Activated T-cell treated with anti-CD3 and anti-CD28 coated beads, Interleukin-2, amount 50 U/mL, for 24 hours (primary cell): ENCODE data around the gene CDC6.

Experiments
- DNase-seq: peaks from one replicate; pipeline ENCODE4 v3.0.0-alpha.2; 2020
- H3K27ac Mint-ChIP-seq: 2 replicates; pipeline ENCODE4 v1.8.0; 2020; ENCODE audit warnings: mild to moderate bottlenecking, mixed read lengths
- H3K27me3 Mint-ChIP-seq: 2 replicates; pipeline ENCODE4 v1.8.0; 2020; ENCODE audit warnings: mixed read lengths
- H3K36me3 Mint-ChIP-seq: 2 replicates; pipeline ENCODE4 v1.8.0; 2020; ENCODE audit warnings: low read depth, mixed read lengths
- H3K4me1 Mint-ChIP-seq: 2 replicates; pipeline ENCODE4 v1.8.0; 2020; ENCODE audit warnings: low read depth, mixed read lengths
- H3K4me3 Mint-ChIP-seq: 2 replicates; pipeline ENCODE4 v1.8.0; 2020; ENCODE audit warnings: mild to moderate bottlenecking, moderate library complexity, mixed read lengths
- H3K9me3 Mint-ChIP-seq: 2 replicates; pipeline ENCODE4 v1.8.0; 2020; ENCODE audit warnings: mixed read lengths

CDC6 gene

GRCh38 chr17:40343219-40344119 lies 55.8 kb downstream of the CDC6 start:
- DNase-seq, result no peak
- H3K9me3 Mint-ChIP-seq, result no peaks in the 10 kb centered on the region
- H3K27ac Mint-ChIP-seq, result peak overlapping the region; percentile 82
- H3K4me1 Mint-ChIP-seq, result peaks cover 76% of the 10 kb centered on the region
- peaks cover 31% of the 10 kb centered on the region for H3K36me3 Mint-ChIP-seq
- H3K4me3 Mint-ChIP-seq, result peak overlapping the region; percentile 53
- H3K27me3 Mint-ChIP-seq, result no peaks in the 10 kb centered on the region

GRCh38 chr17:40344421-40345160 lies 56.9 kb downstream of the CDC6 start:
- no peaks in the 10 kb centered on the region for H3K9me3 Mint-ChIP-seq
- DNase-seq, result no peak
- H3K27ac Mint-ChIP-seq, result peak overlapping the region; percentile 82
- peaks cover 73% of the 10 kb centered on the region for H3K4me1 Mint-ChIP-seq
- H3K27me3 Mint-ChIP-seq, result no peaks in the 10 kb centered on the region
- H3K36me3 Mint-ChIP-seq, result peaks cover 33% of the 10 kb centered on the region
- H3K4me3 Mint-ChIP-seq, result peak overlapping the region; percentile 71

GRCh38 chr17:40345161-40345993 lies 57.7 kb downstream of the CDC6 start:
- H3K36me3 Mint-ChIP-seq, result peaks cover 36% of the 10 kb centered on the region
- H3K27ac Mint-ChIP-seq, result peak overlapping the region; percentile 83
- H3K4me1 Mint-ChIP-seq, result peaks cover 74% of the 10 kb centered on the region
- no peaks in the 10 kb centered on the region for H3K9me3 Mint-ChIP-seq
- H3K27me3 Mint-ChIP-seq, result no peaks in the 10 kb centered on the region
- H3K4me3 Mint-ChIP-seq, result peak overlapping the region; percentile 71
- peak; percentile 54 for DNase-seq

GRCh38 chr17:40345994-40346764 lies 58.5 kb downstream of the CDC6 start:
- Mint-ChIP-seq H3K4me3 (no peak overlapping the region), H3K27me3 (no peaks in the 10 kb centered on the region), H3K36me3 (peaks cover 37% of the 10 kb centered on the region), H3K9me3 (no peaks in the 10 kb centered on the region), H3K27ac (peak overlapping the region; percentile 83), H3K4me1 (peaks cover 68% of the 10 kb centered on the region)
- no peak for DNase-seq

GRCh38 chr17:40346765-40347158 lies 59.1 kb downstream of the CDC6 start:
- Mint-ChIP-seq H3K36me3 (peaks cover 42% of the 10 kb centered on the region), H3K4me3 (no peak overlapping the region), H3K9me3 (no peaks in the 10 kb centered on the region), H3K4me1 (peaks cover 71% of the 10 kb centered on the region), H3K27me3 (no peaks in the 10 kb centered on the region), H3K27ac (peak overlapping the region; percentile 76)
- no peak for DNase-seq

- peak overlapping the region; percentile 76 for H3K27ac Mint-ChIP-seq
- peaks cover 49% of the 10 kb centered on the region for H3K36me3 Mint-ChIP-seq
- H3K4me3 Mint-ChIP-seq, result no peak overlapping the region
- no peaks in the 10 kb centered on the region for H3K27me3 Mint-ChIP-seq
- DNase-seq, result no peak
- H3K4me1 Mint-ChIP-seq, result peaks cover 76% of the 10 kb centered on the region
- H3K9me3 Mint-ChIP-seq, result no peaks in the 10 kb centered on the region
Observed at GRCh38 chr17:40347319-40348135, 59.8 kb downstream of the CDC6 start.

GRCh38 chr17:40348136-40348504 lies 60.4 kb downstream of the CDC6 start:
- Mint-ChIP-seq H3K36me3 (peaks cover 49% of the 10 kb centered on the region), H3K27me3 (no peaks in the 10 kb centered on the region), H3K4me3 (no peak overlapping the region), H3K9me3 (no peaks in the 10 kb centered on the region), H3K27ac (peak overlapping the region; percentile 76), H3K4me1 (peaks cover 76% of the 10 kb centered on the region)
- DNase-seq, result no peak

GRCh38 chr17:40348562-40349476 lies 61.1 kb downstream of the CDC6 start:
- Mint-ChIP-seq H3K4me1 (peaks cover 72% of the 10 kb centered on the region), H3K36me3 (peaks cover 48% of the 10 kb centered on the region), H3K9me3 (no peaks in the 10 kb centered on the region), H3K27me3 (no peaks in the 10 kb centered on the region), H3K27ac (peak overlapping the region; percentile 29), H3K4me3 (no peak overlapping the region)
- no peak for DNase-seq

- H3K9me3 Mint-ChIP-seq, result no peaks in the 10 kb centered on the region
- no peak for DNase-seq
- no peaks in the 10 kb centered on the region for H3K27me3 Mint-ChIP-seq
- peaks cover 69% of the 10 kb centered on the region for H3K4me1 Mint-ChIP-seq
- peak overlapping the region; percentile 23 for H3K27ac Mint-ChIP-seq
- H3K4me3 Mint-ChIP-seq, result no peak overlapping the region
- H3K36me3 Mint-ChIP-seq, result peaks cover 53% of the 10 kb centered on the region
Observed at GRCh38 chr17:40349477-40349894, 61.8 kb downstream of the CDC6 start.

GRCh38 chr17:40349895-40350688 lies 62.4 kb downstream of the CDC6 start:
- DNase-seq, result no peak
- peak overlapping the region; percentile 46 for H3K27ac Mint-ChIP-seq
- no peak overlapping the region for H3K4me3 Mint-ChIP-seq
- no peaks in the 10 kb centered on the region for H3K27me3 Mint-ChIP-seq
- H3K36me3 Mint-ChIP-seq, result peaks cover 57% of the 10 kb centered on the region
- H3K9me3 Mint-ChIP-seq, result no peaks in the 10 kb centered on the region
- peaks cover 63% of the 10 kb centered on the region for H3K4me1 Mint-ChIP-seq

GRCh38 chr17:40350689-40351358 lies 63.1 kb downstream of the CDC6 start:
- Mint-ChIP-seq H3K27ac (no peak overlapping the region), H3K9me3 (no peaks in the 10 kb centered on the region)

More at GRCh38 chr17:40350689-40351358, 63.1 kb downstream of the CDC6 start:
- DNase-seq, result no peak
- Mint-ChIP-seq H3K4me1 (peaks cover 56% of the 10 kb centered on the region), H3K27me3 (no peaks in the 10 kb centered on the region), H3K4me3 (no peak overlapping the region), H3K36me3 (peaks cover 64% of the 10 kb centered on the region)
